Chondrocyte (in vitro differentiated cells): ENCODE measurements around the gene ADAD2. TPM values are rescaled to one million over a fixed set of nuclear protein-coding genes. Genes with fewer than 3 reads are reported as not detected.

Experiments
- DNase-seq: peaks from one replicate; pipeline ENCODE4 v3.0.0; 2021; ENCODE audit warnings: mixed read lengths, low spot score
- H3K27ac Mint-ChIP-seq: one replicate; pipeline ENCODE4 v1.8.0; 2021; ENCODE audit warnings: mild to moderate bottlenecking, moderate library complexity, mixed read lengths; ENCODE audit not compliant: unreplicated experiment
- H3K27me3 Mint-ChIP-seq: 2 replicates; pipeline ENCODE4 v1.8.0; 2021; ENCODE audit warnings: low read depth, mixed read lengths
- H3K36me3 Mint-ChIP-seq: 2 replicates; pipeline ENCODE4 v1.8.0; 2021; ENCODE audit warnings: low read depth, mixed read lengths
- H3K4me1 Mint-ChIP-seq: 2 replicates; pipeline ENCODE4 v1.8.0; 2021; ENCODE audit warnings: low read depth, mild to moderate bottlenecking, mixed read lengths
- H3K4me3 Mint-ChIP-seq: one replicate; pipeline ENCODE4 v1.8.0; 2021; ENCODE audit warnings: mild to moderate bottlenecking, moderate library complexity, mixed read lengths; ENCODE audit not compliant: unreplicated experiment
- H3K9me3 Mint-ChIP-seq: 2 replicates; pipeline ENCODE4 v1.8.0; 2021; ENCODE audit warnings: low read depth, mixed read lengths
- total RNA-seq: library from RNA; stranded (reverse); gene quantifications from 3 replicates; pipeline ENCODE4 v1.2.1, GENCODE V29; 2021
- TF ChIP-seq, protein P1 (sequence below): fragments of 200-600 bp; sonication (generic); IDR thresholded peaks from 2 replicates; pipeline ENCODE4 v1.5.0; 2021; ENCODE audit warnings: antibody characterized with exemption, mild to moderate bottlenecking, moderate library complexity

The ADAD2 gene
- total RNA-seq, 1 donor from 2014 or later, result not detected

DNA sequence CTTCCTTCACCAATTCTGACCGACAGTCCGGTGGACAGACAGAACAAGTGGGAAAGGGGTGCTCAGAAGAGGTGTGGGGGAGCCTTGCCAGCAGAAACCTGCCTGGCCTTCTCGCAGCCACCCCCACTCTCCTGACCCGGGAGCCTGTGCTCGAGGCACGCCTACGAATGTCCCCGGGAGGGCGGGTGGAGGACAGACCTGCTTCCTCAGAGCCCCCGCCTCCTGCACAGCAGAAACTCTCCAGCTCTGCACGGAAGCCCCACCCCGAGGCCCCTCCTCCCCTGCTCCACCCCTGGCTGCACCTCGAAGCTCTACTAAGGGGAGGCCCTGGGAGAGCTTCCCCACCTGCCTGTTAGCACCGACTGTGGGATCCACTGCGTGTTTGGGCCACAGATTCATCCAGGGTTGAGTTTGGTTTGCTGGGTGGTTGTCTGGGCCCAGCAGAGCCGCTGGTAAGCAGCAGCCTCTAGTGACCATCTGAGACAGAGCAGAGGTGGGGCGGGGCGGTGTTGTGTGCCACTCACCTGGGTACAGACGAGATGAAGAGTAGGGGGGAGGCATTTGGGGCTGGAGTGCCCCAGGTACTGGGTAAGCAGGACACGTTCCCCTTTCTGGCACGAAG, 10.3 kb upstream of the ADAD2 start:
- Mint-ChIP-seq H3K9me3 (no peaks in the 10 kb centered on the region), H3K27ac (no peak overlapping the region), H3K4me3 (no peak overlapping the region), H3K27me3 (no peaks in the 10 kb centered on the region), H3K36me3 (peaks cover 5% of the 10 kb centered on the region), H3K4me1 (peaks cover 38% of the 10 kb centered on the region)
- DNase-seq, result no peak
- TF ChIP-seq, protein P1, sequence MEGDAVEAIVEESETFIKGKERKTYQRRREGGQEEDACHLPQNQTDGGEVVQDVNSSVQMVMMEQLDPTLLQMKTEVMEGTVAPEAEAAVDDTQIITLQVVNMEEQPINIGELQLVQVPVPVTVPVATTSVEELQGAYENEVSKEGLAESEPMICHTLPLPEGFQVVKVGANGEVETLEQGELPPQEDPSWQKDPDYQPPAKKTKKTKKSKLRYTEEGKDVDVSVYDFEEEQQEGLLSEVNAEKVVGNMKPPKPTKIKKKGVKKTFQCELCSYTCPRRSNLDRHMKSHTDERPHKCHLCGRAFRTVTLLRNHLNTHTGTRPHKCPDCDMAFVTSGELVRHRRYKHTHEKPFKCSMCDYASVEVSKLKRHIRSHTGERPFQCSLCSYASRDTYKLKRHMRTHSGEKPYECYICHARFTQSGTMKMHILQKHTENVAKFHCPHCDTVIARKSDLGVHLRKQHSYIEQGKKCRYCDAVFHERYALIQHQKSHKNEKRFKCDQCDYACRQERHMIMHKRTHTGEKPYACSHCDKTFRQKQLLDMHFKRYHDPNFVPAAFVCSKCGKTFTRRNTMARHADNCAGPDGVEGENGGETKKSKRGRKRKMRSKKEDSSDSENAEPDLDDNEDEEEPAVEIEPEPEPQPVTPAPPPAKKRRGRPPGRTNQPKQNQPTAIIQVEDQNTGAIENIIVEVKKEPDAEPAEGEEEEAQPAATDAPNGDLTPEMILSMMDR, result no peak

DNA sequence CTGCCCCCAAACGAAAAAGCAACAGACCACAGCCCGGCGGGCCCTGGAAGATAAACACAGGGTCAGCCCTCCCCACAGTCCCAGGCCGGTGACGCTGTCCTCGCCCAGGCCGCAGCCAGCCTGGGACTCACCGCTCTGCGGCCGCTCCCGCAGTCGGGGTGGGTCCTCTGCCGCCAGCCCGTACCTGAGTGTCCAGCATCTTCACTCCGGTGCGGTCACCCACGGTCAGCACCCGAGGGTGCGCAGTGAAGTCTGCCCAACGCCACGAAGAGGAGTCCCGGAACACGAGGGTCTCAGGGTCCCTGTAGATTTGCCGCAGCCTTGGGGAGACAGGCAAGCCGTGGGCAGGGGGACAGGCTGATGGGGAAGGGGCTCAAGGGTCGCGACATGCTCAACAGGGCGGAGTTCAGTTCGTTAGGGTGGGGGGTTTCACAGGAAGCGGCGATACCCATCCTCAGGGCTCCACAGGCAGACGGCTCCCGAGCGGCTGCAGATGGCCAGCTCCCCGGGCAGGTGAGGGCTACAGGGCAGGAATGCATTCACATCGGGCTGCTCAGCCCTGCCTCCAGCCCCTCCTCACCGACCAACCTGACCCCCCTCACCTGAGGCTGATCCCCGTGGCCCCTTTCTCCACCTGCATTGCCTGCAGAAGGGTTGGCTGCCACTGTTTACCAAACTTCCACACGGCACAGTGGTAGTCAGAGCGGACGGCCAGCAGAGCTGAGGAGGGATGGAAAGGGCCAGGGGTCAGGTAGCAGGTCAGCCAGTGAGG, 9.6 kb upstream of the ADAD2 start:
- H3K36me3 Mint-ChIP-seq, result peaks cover 5% of the 10 kb centered on the region

DNA sequence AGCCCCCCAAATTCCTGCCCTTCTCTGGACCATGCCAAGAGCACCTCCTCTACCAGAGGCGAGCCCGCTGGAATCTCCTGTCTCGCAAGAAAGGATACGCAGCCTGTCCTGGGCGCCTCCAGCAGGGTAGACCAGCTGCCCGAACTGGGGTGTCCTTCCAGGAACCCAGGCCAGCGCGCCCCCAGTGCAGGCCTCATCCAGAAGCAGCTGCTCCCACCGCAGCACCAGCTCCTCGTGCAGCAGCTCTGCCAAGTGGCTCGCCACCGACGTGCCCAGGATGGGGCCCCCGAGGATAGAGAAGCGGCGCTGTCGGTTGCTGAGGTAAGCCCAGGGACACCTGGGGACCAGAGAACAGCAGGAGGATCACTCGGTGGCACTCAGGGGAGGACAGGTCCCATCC, 8.9 kb upstream of the ADAD2 start:
- DNase-seq, result no peak
- TF ChIP-seq, protein P1, result no peak
- H3K36me3 Mint-ChIP-seq, result peaks cover 5% of the 10 kb centered on the region

More for the DNA sequence above, 9.6 kb upstream of the ADAD2 start:
- no peak for DNase-seq
- no peaks in the 10 kb centered on the region for H3K9me3 Mint-ChIP-seq
- H3K4me3 Mint-ChIP-seq, result no peak overlapping the region
- TF ChIP-seq, protein P1, result no peak
- H3K27ac Mint-ChIP-seq, result no peak overlapping the region
- H3K27me3 Mint-ChIP-seq, result no peaks in the 10 kb centered on the region
- peaks cover 45% of the 10 kb centered on the region for H3K4me1 Mint-ChIP-seq

DNA sequence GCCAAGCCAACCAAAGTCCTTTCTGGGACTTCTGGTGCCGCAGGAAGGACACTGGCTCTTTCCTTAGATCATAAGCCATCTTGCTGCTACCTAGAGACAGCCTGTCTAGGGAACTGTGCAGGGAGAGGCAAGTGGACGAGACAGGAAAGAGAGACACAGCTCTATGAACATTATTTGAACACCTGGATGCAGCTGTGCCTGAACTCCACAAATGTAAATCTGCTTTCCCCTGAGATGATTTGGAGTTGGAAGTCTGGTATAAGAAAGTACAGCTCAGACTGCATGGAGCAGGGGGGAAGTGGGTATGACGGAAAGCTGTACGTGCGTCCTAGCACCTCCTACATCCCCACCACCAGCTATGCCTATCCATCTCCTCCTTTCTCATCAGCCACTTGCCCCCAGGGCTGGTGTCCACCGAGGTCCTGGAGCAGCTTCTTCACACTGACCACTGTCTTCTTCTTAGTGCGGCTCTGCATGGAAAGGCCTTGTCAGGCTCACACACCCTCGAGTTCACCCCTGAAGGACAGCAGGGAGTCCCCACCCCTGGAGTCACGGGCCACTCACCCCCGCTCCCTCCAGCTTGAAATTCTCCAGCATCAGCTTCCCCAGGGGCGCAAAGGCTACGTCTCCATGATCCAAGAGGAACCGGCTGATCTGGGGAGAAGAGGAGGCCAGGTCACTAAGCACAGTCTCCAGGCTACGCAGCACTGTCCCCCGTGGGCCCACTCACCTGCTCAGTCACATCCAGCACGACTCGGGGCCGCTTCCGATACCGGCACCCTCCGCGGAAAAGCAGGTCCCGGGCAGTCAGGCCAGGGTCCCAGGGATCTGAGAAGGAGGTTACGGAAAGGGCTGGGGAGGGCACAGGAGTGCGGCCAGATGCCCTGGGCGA, 8.0 kb upstream of the ADAD2 start:
- Mint-ChIP-seq H3K36me3 (peaks cover 5% of the 10 kb centered on the region), H3K27me3 (no peaks in the 10 kb centered on the region), H3K4me1 (peaks cover 29% of the 10 kb centered on the region), H3K9me3 (no peaks in the 10 kb centered on the region), H3K4me3 (no peak overlapping the region), H3K27ac (no peak overlapping the region)
- DNase-seq, result no peak
- TF ChIP-seq, protein P1, result no peak

More for the DNA sequence above, 8.9 kb upstream of the ADAD2 start:
- Mint-ChIP-seq H3K27me3 (no peaks in the 10 kb centered on the region), H3K4me1 (peaks cover 37% of the 10 kb centered on the region), H3K4me3 (no peak overlapping the region), H3K9me3 (no peaks in the 10 kb centered on the region), H3K27ac (no peak overlapping the region)

DNA sequence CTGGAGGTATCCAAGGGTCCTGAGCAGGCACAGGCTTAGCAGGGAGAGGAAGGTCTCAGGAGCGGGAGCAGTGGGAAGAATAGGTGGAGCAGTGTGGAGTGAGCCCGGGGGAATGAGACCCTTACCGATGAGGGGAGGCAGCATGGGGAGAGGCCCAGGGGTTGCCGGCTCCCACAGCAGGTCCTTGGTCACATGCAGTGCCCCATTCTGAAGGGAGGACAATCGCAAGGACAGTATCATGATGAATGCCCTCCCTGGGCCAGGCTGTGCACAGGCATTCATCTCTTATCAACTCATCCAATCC, 7.4 kb upstream of the ADAD2 start:
- no peak for DNase-seq
- Mint-ChIP-seq H3K27me3 (no peaks in the 10 kb centered on the region), H3K9me3 (no peaks in the 10 kb centered on the region), H3K27ac (no peak overlapping the region), H3K4me1 (peaks cover 24% of the 10 kb centered on the region), H3K36me3 (peaks cover 5% of the 10 kb centered on the region), H3K4me3 (no peak overlapping the region)
- TF ChIP-seq, protein P1, result no peak
